ENCODE measurements around the gene NPNT.

Gene NPNT

DNA sequence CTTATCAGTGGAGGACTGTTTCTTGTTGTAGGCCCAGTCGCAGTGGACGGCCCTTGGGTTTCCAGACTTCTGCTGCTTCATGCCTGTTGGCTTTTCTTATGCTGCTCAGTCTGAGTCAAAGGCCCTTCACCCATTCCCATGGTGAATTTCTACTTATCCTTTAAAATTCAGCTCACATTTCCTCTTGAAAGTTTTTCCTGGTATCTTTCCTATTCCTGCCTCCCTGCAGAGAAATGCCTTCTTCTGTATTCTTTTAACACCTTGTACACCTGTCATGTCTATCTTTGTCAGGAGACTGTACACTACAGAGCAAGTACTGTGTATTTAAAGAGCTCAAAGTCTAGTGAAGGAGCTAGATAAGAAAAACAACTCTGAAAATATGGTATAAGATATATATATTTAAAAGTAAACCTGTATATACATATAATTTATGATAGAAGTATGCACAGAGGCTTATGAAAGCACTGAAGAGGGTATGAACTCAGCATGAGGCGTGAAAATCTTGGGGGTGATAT is 22.0 kb downstream of the NPNT start:
- Histone ChIP-seq H3K27me3 (ENCODE audit: insufficient read depth, low read length) (no peaks in the 10 kb centered on the region), H2BK120ac (ENCODE audit: insufficient read depth, low read length, poor library complexity) (no peak overlapping the region), H3K23ac (ENCODE audit: low read length) (no peak overlapping the region), H3K9ac (ENCODE audit: low read length) (no peak overlapping the region), H2AFZ (ENCODE audit: insufficient read depth, low read length, poor library complexity) (no peak overlapping the region), H3K9me3 (ENCODE audit: insufficient read depth, low read depth, low read length) (no peaks in the 10 kb centered on the region), H2BK5ac (ENCODE audit: low read depth, low read length, poor library complexity) (no peak overlapping the region), H3K14ac (ENCODE audit: low read length) (no peak overlapping the region), H3K18ac (ENCODE audit: low read length) (no peak overlapping the region), H3K79me1 (ENCODE audit: low read length) (no peaks in the 10 kb centered on the region), H3K4me3 (ENCODE audit: low read depth, low read length) (no peak overlapping the region), H3K27ac (ENCODE audit: low read depth, low read length) (no peak overlapping the region), H3K79me2 (ENCODE audit: control insufficient read depth, insufficient read depth, low read length, poor library complexity) (no peaks in the 10 kb centered on the region), H3K36me3 (ENCODE audit: control insufficient read depth in 1 of 2, insufficient read depth in 2 of 2, low read length in 2 of 2) (no peaks in the 10 kb centered on the region), H4K91ac (ENCODE audit: low read depth, low read length) (no peak overlapping the region), H3K4me2 (ENCODE audit: low read length) (no peak overlapping the region), H3K4me1 (ENCODE audit: control insufficient read depth in 1 of 2, insufficient read depth in 2 of 2, low read length in 2 of 2) (no peaks in the 10 kb centered on the region), H2AK5ac (ENCODE audit: low read length) (no peak overlapping the region), H4K12ac (ENCODE audit: low read depth, low read length) (no peak overlapping the region), H2BK12ac (ENCODE audit: low read length) (no peak overlapping the region), H3K4ac (ENCODE audit: low read depth, low read length) (no peak overlapping the region), H4K8ac (ENCODE audit: low read depth, low read length) (no peak overlapping the region)
- DNase-seq, result no peak
- no CpG with 5 or more reads among the region's 3 CpGs for WGBS (ENCODE audit: extremely low coverage, insufficient coverage, insufficient read length)

DNA sequence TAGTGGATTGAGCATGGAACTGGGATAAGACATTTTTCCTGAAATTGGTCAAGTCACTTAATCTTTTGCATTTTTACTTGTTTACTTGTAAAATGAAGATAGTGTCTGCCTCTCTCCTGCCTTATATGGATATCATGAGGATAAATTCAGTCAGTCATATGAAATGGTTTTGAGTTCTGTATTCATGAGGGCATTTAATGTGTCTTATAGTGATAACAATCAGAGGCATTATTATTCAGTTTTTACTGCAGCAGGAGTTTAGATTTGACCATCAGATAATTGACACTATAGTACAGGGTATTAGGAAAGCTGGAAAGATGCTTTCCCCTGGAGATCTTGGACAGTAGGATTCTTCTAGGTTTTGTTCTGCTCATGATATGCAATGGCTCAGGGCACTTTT is 26.0 kb downstream of the NPNT start:
- no peak overlapping the region for H2AFZ ChIP-seq (ENCODE audit: insufficient read depth, low read length, poor library complexity)
- no peak overlapping the region for H4K91ac ChIP-seq (ENCODE audit: low read depth, low read length)
- H3K9ac ChIP-seq (ENCODE audit: low read length), result no peak overlapping the region
- H3K79me2 ChIP-seq (ENCODE audit: control insufficient read depth, insufficient read depth, low read length, poor library complexity), result no peaks in the 10 kb centered on the region
- H3K79me1 ChIP-seq (ENCODE audit: low read length), result no peaks in the 10 kb centered on the region
- H3K23ac ChIP-seq (ENCODE audit: low read length), result no peak overlapping the region
- no peak overlapping the region for H3K4me2 ChIP-seq (ENCODE audit: low read length)
- no peak overlapping the region for H3K27ac ChIP-seq (ENCODE audit: low read depth, low read length)
- H2AK5ac ChIP-seq (ENCODE audit: low read length), result no peak overlapping the region
- no peak overlapping the region for H3K18ac ChIP-seq (ENCODE audit: low read length)
- H4K12ac ChIP-seq (ENCODE audit: low read depth, low read length), result no peak overlapping the region
- H3K14ac ChIP-seq (ENCODE audit: low read length), result no peak overlapping the region
- H3K27me3 ChIP-seq (ENCODE audit: insufficient read depth, low read length), result no peaks in the 10 kb centered on the region
- H3K4ac ChIP-seq (ENCODE audit: low read depth, low read length), result no peak overlapping the region
- peaks cover 2% of the 10 kb centered on the region in 2 experiments for H3K4me1 ChIP-seq (ENCODE audit: control insufficient read depth in 1 of 2, insufficient read depth in 2 of 2, low read length in 2 of 2)
- no peaks in the 10 kb centered on the region for H3K9me3 ChIP-seq (ENCODE audit: insufficient read depth, low read depth, low read length)
- no peaks in the 10 kb centered on the region for H3K36me3 ChIP-seq (ENCODE audit: control insufficient read depth in 1 of 2, insufficient read depth in 2 of 2, low read length in 2 of 2)
- H3K4me3 ChIP-seq (ENCODE audit: low read depth, low read length), result no peak overlapping the region
- H2BK120ac ChIP-seq (ENCODE audit: insufficient read depth, low read length, poor library complexity), result no peak overlapping the region
- H4K8ac ChIP-seq (ENCODE audit: low read depth, low read length), result no peak overlapping the region
- no peak overlapping the region for H2BK5ac ChIP-seq (ENCODE audit: low read depth, low read length, poor library complexity)
- no peak for DNase-seq
- H2BK12ac ChIP-seq (ENCODE audit: low read length), result no peak overlapping the region

DNA sequence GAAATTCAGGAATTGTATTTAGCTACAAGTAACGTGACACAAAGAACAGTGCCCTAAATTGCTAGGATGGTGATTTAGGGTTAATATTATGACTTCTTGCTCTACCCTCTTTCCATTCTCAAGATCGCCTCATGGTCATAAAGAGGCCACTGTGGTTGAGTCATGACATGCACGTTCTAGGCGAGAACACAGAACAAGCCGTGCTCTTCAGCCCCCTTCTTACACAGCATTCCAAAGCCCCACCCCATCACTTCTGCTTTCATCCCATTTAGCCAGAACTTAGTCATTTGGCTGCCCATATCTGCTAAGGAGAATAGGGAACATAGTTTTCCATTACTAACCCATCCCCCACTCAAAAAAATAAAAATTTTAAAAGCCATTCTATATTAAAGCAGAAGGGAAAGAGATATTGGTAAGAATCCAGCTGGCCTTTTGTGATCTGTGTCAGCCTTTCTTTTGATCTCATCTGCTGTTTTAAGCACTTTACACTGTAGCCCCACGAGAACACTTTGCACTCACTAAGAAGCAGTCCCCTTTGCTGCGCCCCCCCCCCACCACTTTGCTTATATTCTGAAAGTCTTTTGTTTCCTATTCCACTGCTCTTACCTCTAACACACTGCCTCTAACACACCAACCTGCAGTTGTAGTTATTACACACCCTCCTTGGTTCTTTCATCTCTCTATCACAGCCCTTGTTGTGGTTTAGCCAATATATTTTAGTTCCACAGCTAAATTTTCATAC is 28.4 kb downstream of the NPNT start:
- Histone ChIP-seq H3K9me3 (ENCODE audit: insufficient read depth, low read depth, low read length) (no peaks in the 10 kb centered on the region), H3K79me2 (ENCODE audit: control insufficient read depth, insufficient read depth, low read length, poor library complexity) (no peaks in the 10 kb centered on the region), H3K36me3 (ENCODE audit: control insufficient read depth in 1 of 2, insufficient read depth in 2 of 2, low read length in 2 of 2) (no peaks in the 10 kb centered on the region), H4K12ac (ENCODE audit: low read depth, low read length) (no peak overlapping the region), H2BK5ac (ENCODE audit: low read depth, low read length, poor library complexity) (no peak overlapping the region), H4K8ac (ENCODE audit: low read depth, low read length) (no peak overlapping the region), H3K27ac (ENCODE audit: low read depth, low read length) (no peak overlapping the region), H2AFZ (ENCODE audit: insufficient read depth, low read length, poor library complexity) (no peak overlapping the region), H3K4me1 (ENCODE audit: control insufficient read depth in 1 of 2, insufficient read depth in 2 of 2, low read length in 2 of 2) (peaks cover 2% of the 10 kb centered on the region in 2 experiments), H3K23ac (ENCODE audit: low read length) (no peak overlapping the region), H3K18ac (ENCODE audit: low read length) (no peak overlapping the region), H3K4me2 (ENCODE audit: low read length) (no peak overlapping the region), H3K27me3 (ENCODE audit: insufficient read depth, low read length) (no peaks in the 10 kb centered on the region), H2AK5ac (ENCODE audit: low read length) (no peak overlapping the region), H2BK120ac (ENCODE audit: insufficient read depth, low read length, poor library complexity) (no peak overlapping the region), H3K14ac (ENCODE audit: low read length) (no peak overlapping the region), H2BK12ac (ENCODE audit: low read length) (no peak overlapping the region), H3K4me3 (ENCODE audit: low read depth, low read length) (no peak overlapping the region), H3K79me1 (ENCODE audit: low read length) (no peaks in the 10 kb centered on the region), H3K9ac (ENCODE audit: low read length) (no peak overlapping the region), H3K4ac (ENCODE audit: low read depth, low read length) (no peak overlapping the region), H4K91ac (ENCODE audit: low read depth, low read length) (no peak overlapping the region)
- DNase-seq, result no peak
- WGBS (ENCODE audit: extremely low coverage, insufficient coverage, insufficient read length), result no CpG with 5 or more reads among the region's 7 CpGs

DNA sequence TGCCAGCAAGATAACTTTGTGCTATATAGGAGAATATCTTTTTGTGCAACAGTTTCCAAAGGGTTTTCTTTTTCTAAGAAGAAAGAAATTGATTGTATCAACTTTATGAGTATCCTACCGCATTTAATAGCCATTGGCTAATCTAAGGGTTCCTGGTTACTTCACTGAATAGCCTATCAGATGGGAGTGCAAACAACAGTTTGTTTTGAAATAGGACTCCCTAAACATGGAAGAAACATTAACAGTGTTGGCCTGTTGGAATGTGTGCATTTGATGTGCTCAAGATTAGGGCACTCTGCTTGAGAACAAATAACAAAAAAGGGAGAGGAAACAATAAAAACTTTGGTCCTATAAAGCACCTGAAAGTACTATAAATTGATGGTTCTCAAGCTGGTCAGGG is 29.1 kb downstream of the NPNT start:
- Histone ChIP-seq H4K12ac (ENCODE audit: low read depth, low read length) (no peak overlapping the region), H3K27ac (ENCODE audit: low read depth, low read length) (no peak overlapping the region), H3K4me3 (ENCODE audit: low read depth, low read length) (no peak overlapping the region), H3K4me1 (ENCODE audit: control insufficient read depth in 1 of 2, insufficient read depth in 2 of 2, low read length in 2 of 2) (peaks cover 2% of the 10 kb centered on the region in 2 experiments), H3K9me3 (ENCODE audit: insufficient read depth, low read depth, low read length) (no peaks in the 10 kb centered on the region), H3K18ac (ENCODE audit: low read length) (no peak overlapping the region), H2AFZ (ENCODE audit: insufficient read depth, low read length, poor library complexity) (no peak overlapping the region), H4K91ac (ENCODE audit: low read depth, low read length) (no peak overlapping the region), H2AK5ac (ENCODE audit: low read length) (no peak overlapping the region), H3K36me3 (ENCODE audit: control insufficient read depth in 1 of 2, insufficient read depth in 2 of 2, low read length in 2 of 2) (no peaks in the 10 kb centered on the region), H3K4me2 (ENCODE audit: low read length) (no peak overlapping the region), H3K14ac (ENCODE audit: low read length) (no peak overlapping the region), H3K4ac (ENCODE audit: low read depth, low read length) (no peak overlapping the region), H2BK120ac (ENCODE audit: insufficient read depth, low read length, poor library complexity) (no peak overlapping the region), H3K9ac (ENCODE audit: low read length) (no peak overlapping the region), H4K8ac (ENCODE audit: low read depth, low read length) (no peak overlapping the region), H3K79me1 (ENCODE audit: low read length) (no peaks in the 10 kb centered on the region), H3K23ac (ENCODE audit: low read length) (no peak overlapping the region), H3K27me3 (ENCODE audit: insufficient read depth, low read length) (no peaks in the 10 kb centered on the region), H3K79me2 (ENCODE audit: control insufficient read depth, insufficient read depth, low read length, poor library complexity) (no peaks in the 10 kb centered on the region), H2BK12ac (ENCODE audit: low read length) (no peak overlapping the region), H2BK5ac (ENCODE audit: low read depth, low read length, poor library complexity) (no peak overlapping the region)
- WGBS (ENCODE audit: extremely low coverage, insufficient coverage, insufficient read length), result no CpG with 5 or more reads among the region's 1 CpG
- DNase-seq, result no peak

All from trophoblast cell (in vitro differentiated cells and primary cell).